HG03103 (cell line): Measurements from ENCODE around the gene CPNE1.
"Not testable (repeated sequence)": the region's sequence is repeated elsewhere in the genome, so short reads cannot be mapped to it uniquely, and the experiment has no call there.

ENCODE experiments used
- ATAC-seq: cut with Tn5 transposase; IDR thresholded peaks from one replicate; pipeline ENCODE4 v1.9.1; 2021; ENCODE audit warnings: low read depth; ENCODE audit not compliant: unreplicated experiment

Gene CPNE1

DNA sequence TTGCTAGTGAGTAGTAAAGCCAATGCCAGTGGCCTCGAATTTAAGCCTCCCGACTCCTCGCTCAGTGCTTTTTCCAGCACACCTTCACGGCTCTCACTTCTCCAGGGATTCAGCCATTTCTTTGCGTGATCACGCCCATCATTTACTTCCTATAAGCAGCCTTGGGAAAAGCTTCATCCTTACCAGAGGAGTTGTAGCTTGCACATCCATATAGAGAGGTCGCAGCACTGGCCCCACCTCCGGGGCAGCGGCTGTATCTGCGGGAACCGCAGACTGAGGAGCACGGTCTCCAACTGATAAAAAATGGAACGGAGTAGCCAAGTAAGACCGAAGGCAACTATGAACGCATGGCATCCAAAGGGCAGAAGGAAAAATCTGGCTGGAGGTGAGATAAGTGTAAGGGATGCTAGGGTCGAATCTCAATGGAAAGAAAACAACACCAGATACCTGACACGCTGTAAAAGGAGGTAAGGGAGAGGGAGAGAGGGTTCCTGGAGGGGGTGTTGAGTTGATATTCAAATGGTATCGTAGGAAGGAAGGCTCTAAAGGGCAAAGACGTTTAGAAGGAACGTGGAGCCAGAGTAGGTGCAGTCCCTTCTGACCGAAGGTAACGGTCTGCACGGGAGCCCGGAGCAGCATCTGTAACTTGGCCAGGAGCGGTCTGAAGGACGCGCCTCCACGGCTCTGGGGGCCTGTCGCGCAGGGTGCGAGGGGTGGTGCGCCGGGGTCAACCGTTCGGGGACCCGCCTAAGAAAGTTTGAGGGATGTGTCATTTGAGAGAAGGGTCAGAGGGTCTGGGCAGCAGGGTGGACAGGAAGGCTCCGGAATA, 33.8 kb upstream of the CPNE1 start:
- no peak for ATAC-seq

DNA sequence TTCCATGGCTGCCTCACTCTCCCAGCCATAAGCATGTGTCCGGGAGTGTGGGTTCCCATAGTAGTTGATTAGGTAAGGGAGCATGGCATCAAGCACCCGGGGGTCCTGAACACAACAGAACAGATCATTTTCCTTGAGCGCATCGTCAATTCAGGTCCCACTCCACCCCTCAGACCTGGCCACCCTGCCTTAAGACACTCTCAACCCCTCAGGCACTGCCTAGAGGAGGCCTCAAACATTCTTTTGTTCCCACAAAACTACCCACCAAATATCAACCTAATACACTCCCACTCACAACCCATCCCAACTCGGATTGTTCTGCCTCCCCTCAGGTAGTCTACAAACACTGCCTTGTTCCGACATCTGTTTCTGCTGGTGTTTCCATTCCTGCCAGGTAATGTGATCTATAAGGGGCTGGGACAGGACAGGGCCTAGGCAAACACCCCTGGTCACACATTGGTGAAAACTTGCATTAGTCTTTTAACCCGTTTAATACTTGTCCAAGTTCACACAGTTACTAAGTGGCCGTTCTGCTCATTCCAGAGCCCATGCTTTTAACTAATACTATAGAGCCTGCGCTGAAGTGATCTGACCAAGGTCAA, 33.1 kb upstream of the CPNE1 start:
- ATAC-seq = no peak

DNA sequence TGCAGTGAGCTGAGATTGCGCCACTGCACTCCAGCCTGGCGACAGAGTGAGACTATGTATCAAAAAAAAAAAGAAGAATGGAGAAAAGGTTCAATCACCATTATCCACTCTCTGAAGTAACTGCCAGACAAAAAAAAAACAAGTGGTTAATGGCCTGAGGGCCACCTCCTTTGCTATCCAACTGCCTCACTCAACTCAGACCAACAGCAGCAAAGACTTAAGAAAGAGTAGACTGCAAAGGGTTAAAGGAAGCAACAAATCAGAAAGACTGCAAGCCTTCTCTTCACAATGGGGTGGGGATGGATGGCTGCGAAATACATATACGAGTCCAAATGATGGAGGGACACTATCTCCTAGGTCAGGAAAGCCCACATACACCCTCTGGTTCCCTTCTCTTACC, 31.3 kb upstream of the CPNE1 start:
- no peak for ATAC-seq

DNA sequence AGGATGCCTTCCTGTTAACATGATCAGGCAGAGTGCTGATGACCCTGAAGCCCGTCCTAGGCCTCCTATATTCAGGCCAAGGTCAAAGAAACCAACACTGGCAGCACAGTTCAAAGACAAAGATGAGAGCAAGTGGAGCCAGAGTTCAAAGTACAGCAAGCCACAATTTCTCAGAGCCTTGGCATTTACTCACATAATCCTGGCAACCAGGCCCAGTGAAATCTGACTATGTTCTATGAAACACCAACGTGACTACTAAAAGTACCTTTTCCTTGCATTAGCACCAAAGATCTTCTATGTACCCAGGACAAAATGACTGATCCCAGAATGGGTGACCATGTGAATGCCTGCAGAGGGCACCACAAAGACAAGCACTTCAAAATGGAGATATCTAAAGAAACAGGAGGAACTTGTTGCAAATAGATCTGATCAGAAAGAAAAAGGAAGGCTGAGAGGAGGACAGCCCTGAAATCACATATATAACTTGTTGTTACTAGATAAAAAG, 30.6 kb upstream of the CPNE1 start:
- ATAC-seq = no peak

DNA sequence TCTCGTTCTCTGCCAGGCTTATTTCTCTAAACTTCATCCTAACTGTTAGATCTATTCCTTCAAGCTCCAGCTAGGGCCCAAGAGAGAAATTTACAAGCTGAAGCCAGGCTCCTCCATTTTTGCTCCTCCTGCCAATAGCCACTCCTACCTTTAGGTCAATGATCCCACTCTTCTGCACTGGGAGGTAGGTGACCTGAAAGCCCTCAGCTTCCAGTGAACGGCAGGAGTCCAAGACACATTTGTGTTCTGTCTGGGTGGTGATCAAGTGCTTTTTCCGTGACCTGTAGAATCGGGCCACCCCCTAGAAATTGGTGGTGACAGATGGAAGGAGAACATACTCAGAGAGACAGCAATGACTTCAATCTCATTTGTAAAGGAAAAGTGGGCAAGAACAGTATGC, 25.6 kb upstream of the CPNE1 start:
- ATAC-seq = no peak

DNA sequence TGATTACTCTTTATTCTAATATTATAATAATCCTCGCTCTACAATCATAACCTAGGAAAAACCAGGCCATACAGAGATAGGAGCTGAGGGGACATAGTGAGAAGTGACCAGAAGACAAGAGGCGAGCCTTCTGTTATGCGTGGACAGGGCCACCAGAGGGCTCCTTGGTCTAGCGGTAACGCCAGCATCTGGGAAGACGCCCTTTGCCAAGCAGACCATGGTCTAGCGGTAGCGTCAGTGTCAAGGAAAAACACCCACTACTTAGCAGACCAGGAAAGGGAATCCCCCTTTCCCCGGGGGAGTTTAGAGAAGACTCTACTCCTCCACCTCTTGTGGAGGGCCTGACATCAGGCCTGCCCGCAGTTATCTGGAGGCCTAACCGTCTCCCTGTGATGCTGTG, 22.2 kb upstream of the CPNE1 start:
- not testable (repeated sequence) for ATAC-seq

DNA sequence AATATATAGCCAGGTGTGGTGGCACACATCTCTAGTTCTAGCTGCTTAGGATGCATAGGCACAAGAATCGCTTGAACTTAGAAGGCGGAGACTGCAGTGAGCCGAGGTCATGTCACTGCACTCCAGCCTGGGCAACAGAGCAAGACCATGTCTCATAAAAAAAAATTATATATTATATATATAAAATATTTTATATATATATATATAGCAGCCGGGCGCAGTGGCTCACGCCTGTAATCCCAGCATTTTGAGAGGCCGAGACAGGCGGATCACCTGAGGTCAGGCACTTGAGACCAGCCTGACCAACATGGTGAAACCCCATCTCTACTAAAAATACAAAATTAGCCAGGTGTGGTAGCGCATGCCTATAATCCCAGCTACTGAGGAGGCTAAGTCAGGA, 20.7 kb upstream of the CPNE1 start:
- ATAC-seq = not testable (repeated sequence)

DNA sequence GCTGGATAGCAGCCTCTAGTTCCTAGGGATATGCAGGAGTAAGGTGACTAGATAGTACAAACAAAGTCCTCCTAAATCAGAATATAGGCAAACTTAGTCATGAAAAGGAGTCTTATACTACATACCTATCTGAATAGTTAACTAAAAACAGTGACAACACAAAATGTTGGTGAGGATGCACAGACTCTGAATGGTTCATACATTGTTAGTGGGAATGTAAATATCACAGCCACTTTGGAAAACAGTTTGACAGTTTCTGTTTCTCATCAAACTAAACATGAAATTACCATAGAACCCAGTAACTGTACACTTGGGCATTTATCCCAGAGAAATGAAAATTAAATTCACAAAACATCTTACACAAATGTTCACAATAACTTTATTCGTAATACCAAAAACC, 17.3 kb upstream of the CPNE1 start:
- no peak for ATAC-seq

DNA sequence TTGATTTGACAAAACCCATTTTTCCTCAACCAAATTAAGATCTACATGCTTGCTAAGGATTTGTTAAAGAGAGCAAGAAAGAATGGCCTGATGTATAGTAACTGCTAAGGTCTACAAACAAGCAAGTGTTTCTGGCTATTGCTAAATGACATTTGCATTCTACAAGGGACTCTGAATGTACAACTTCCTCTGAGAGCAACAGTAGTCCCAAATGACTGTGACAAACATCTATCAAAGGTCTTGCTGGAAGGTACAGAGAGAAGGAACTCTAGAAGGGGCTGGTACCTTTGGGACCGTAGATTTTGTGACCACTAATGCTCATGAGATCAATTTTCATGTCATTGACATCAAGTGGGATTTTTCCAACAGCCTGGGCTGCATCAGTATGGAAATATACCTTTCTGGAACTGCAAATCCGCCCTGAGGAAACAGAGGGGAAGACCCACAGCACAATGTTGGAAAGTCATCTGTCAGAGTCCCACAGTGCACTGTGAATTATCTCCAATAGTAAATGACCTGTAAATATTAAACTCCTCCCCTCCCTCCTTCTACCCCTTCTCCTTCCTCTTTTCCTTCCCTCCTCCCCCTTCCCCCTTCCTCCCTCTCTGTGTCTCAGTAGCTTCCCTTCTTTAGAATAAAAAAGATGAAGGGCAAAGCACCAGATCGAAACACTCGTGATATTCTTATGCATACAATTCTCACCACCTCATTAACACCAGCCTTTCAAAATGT, 15.9 kb upstream of the CPNE1 start:
- no peak for ATAC-seq

DNA sequence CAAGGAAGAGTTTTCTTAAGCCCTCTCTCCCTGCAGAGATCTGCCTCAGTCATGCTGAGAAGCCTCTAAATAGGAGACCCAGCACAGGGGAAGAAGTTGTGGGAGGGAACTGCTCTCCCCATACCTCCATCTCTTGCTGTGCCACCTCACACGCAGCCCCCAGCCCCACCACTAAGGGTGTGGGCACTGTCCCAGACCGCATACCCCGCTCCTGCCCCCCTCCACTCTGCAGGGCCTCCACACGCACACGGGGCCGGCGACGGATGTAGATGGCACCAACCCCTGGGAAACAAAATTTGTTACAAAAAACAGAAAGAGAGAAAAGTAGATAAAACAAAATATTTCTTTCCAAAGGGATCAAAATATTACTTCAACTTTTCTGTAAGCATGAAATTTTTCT, 10.2 kb upstream of the CPNE1 start:
- ATAC-seq = no peak

DNA sequence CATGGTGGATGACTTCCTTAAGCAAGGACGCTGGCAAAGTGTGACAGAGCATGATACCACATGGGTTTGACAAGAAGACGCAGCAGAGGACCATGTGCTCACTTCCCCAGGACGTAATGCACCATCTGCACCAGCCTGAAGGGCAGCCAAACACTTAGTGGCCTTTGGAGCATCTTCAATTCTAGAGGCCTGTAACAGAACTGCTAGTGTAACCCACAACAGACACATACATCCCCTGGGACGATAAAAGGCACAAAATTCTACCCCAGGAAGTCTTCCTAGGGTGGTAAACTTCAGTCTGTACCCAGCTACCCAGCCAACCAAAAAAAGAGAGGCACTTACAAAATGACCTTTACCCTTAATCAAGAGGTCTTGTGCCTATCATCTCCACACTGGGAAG, 9.2 kb upstream of the CPNE1 start:
- no peak for ATAC-seq

DNA sequence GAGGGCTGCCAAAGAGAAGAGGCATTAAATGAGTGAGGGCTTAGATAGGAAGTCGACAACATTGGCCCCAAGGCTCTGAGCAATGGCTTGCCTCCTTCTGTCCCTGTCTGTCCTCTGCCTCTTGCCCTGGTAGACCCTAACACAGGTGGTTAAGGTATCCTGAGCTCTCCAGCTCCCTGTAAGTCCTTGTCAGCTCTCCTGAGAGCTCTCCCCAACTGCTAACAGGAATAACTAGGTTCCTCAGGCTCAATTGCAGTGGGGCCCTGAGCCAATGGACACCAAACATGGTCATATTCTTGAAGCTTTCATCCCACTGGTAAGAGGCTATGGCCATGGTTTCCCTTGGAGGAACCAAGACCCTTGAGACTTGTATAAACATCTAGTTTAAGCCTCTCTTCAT, 5.0 kb upstream of the CPNE1 start:
- ATAC-seq = no peak

DNA sequence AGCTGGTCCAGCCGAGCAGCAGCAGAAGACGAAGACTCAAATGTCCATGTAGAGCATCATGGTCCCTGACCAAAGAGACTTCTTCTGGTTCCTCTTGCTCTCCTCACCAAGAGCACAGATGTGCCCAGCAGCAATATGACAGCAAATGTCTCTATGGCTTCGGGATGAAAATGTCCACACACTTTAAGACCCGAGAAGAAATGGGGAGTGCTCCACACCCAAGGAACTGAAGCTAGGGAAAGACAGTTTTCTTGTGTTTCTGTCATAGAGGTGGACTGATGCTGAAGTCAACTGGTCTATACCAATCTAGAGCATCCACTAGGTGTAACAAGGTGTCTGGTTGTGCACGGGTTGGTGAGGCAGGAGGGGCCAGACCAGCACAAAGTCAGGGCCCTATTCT, 4.5 kb upstream of the CPNE1 start:
- no peak for ATAC-seq

DNA sequence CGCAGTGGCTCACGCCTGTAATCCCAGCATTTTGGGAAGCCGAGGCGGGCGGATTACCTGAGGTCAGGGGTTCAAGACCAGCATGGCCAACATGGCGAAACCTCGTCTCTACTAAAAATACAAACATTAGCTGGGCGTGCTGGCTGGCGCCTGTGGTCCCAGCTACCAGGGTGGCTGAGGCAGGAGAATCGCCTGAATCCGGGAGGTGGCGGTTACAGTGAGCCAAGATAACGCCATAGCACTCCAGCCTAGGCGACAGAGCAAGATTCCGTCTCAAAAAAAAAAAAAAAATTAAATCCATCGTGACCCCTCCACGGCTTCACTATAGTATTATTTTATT, 1.2 kb upstream of the CPNE1 start:
- ATAC-seq = no peak

DNA sequence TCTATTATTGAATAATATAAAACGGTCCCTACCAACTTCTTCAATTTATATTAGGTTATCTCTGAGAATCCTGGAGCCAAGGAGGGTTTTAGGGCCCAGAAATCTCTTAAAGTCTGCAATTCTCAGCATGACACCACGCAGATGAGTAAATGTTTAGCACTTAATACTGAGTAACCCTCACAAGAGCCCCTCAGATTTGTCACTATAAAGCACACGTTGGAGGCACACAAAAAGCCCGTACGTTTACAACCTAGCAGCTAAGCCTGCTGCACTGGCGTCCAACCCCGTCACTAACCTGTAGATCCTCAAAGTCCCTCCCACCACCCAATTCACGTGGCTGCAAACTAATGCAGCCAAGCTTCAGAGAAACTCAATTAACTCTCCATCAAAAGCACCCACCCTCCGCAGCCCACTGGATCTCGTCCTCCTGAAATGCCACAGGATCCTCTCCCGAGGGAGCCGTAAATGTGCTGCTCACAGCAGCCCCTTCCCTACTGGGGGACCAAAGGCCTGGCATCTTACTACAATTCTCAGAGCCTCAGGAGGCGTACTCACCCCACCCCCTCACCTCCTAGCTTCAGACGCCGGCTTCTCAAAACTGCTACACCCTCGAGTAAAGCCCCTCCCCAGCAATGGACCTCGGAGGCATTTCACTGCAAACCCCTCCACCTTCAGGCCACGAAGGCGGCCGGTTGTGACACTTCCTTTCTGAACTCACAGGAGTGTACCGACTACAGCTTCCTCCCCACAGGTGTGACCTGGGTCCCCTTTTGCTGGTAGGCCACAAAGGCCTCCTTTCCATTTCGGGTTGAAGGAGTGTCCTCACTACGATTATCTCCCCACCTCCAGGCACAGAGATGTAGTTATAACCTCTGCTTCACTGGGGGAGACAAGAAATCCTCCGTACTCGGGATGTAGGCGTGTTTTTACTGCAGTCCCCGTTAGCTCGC, 909 bp downstream of the CPNE1 start:
- ATAC-seq = no peak

DNA sequence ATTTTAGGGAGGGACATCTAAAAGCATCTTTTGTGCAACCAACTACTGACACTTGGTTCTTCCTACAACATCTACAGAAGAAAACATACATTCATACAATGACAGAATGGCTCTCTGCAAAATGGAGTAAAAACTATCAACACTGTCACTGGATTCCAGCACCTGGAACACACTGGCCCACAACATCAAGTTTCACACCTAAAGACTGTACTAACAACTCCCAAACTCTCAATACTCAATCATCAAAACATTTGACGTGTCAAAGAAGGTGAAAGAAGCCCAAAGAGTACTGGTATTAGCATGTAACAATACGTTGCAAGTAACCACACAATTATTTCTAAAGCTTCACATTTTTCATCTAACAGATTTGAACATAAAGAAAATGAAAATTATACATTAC, 2.1 kb downstream of the CPNE1 start:
- ATAC-seq = no peak

DNA sequence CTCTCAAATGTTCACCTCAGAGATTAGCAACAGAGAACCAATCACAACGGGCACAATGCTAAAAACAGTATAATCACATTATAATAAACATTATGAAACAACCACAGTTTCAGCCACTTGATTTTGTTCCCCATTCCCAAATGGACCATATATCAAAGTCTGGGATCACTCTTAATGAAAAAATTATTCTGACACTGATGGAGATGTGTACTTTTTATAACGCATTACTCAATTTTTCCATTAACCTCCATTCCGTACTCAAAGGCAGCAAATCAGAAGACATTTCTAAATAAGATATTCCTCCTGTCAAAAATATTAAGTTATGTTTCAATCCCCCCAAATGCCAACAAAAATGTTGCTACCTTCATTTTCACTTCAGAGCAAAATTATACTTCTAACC, 2.8 kb downstream of the CPNE1 start:
- ATAC-seq = no peak

DNA sequence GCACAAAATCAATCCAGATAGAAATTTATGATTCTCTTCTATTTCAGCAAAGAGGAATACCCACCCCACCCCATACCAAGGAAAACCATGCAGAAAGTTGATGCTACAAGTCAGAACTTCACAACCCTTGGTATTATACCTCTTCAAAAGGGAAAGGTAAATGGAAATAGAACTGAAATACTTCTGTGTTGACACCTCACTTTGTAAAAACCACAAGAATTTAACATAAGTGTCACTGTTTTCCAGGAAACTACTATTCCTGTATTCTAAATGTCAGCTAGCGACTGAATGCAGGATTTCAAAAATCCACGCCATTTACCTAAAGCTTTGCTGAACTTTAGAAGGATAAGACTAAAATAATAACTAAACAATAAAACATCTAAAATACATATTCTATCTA, 3.6 kb downstream of the CPNE1 start:
- no peak for ATAC-seq

DNA sequence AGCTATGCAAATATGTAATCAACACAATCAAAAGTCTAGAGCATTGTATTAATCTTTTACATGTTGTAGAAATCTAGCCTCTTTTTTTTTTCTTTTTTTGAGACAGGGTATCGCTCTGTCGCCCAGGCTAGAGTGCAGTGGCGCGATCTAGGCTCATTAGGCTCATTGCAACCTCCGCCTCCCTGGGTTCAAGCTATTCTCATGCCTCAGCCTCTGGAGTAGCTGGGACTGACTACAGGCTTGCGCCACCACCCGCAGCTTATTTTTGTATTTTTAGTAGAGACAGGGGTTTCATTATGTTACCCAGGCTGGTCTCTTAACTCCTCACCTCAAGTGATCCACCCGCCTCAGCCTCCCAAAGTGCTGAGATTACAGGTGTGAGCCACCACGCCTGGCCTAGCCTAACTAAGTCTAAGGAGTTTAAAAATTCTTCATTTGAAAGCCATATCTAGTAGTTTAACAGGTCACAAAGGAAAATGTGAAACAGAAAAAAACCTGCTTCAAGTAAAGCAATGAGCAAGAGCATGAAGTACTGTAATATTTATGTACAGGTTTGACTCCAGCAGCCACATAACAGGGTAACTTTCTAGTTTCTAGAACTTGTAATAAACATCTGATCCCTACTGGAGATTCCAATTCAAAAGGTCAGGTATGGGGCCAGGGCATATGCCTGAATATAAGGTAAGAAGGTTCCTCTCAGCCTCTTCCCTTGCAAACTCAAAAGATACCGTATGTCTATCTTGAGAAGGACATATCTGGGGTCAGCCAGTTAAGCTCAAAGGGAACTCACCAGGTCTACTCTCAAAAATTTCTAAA, 4.4 kb downstream of the CPNE1 start:
- ATAC-seq = no peak

DNA sequence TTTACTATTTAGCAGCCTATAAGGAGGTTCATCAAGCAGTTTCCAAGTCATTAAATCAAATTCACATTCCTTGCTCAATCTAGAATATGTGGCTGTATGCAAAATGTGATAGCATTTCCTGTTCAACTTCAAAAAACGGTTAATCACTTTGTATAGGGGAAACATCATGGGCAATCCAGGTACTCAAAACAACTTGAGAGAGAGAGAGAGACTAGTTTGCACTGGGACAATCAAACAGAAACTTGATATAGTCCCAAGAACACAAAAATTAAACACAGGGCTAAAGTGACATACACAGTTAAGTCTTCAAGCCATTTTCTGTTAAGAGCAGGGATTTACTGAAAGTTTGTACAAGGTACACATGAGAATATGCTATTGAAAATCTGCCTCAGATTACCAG, 7.4 kb downstream of the CPNE1 start:
- ATAC-seq = no peak
